Urinary bladder (tissue), 4 donors: ENCODE results near the gene KITLG. TPM values are rescaled to one million over a fixed set of nuclear protein-coding genes. Genes with fewer than 3 reads are reported as not detected.
"Not testable (repeated sequence)": the region's sequence is repeated elsewhere in the genome, so short reads cannot be mapped to it uniquely, and the experiment has no call there.

Source experiments
- DNase-seq: peaks from one replicate; pipeline ENCODE4 v3.0.0-alpha.2; 2015; ENCODE audit errors: extremely low spot score
- H3K27ac ChIP-seq: one replicate; pipeline ENCODE4 v1.5.1; 2013; ENCODE audit warnings: low read depth, mild to moderate bottlenecking, moderate library complexity
- H3K36me3 ChIP-seq: one replicate; pipeline ENCODE4 v1.6.1; 2013; ENCODE audit warnings: mild to moderate bottlenecking, moderate library complexity; ENCODE audit not compliant: insufficient read depth
- H3K4me1 ChIP-seq: one replicate; pipeline ENCODE4 v1.6.1; 2013; ENCODE audit warnings: mild to moderate bottlenecking, moderate library complexity; ENCODE audit not compliant: insufficient read depth
- H3K4me3 ChIP-seq: one replicate; pipeline ENCODE4 v1.5.1; 2013; ENCODE audit warnings: low read depth, low read length
- WGBS: extraction: QIAGEN DNeasy Blood & Tissue Kit; methylation state at CpG from one replicate; pipeline ENCODE4 v1.1.7; 2013; 5-methylcytosine and 5-hydroxymethylcytosine counted together
- polyA plus RNA-seq: library from polyadenylated mRNA; stranded (reverse); fragments of 200-250 nt; gene quantifications from one replicate; pipeline ENCODE4 v1.2.3, GENCODE V29; 2013
- total RNA-seq: library from RNA; depleted of rRNA; stranded (reverse); fragments of >200 nt; gene quantifications from one replicate; pipeline ENCODE4 v1.2.3, GENCODE V29; 2014
- donor health status: healthy with polysubstance abuse.
- donor health status: healthy.

Gene KITLG
- total RNA-seq (75.7 TPM), polyA plus RNA-seq (25.3 TPM)

GRCh38 chr12:88580051-88580871 lies at the start of gene KITLG:
KITLG (minus strand) TSS chr12:88580471; CDS start chr12:88580278, 193 bp downstream.
- under 1% methylated on average over 73 of the region's 73 CpGs for WGBS
- DNase-seq, result peak; percentile 40
- no peaks in the 10 kb centered on the region for H3K36me3 ChIP-seq
- H3K4me3 ChIP-seq, result peak within 1 kb of the TSS; percentile 70
- no peaks in the 10 kb centered on the region for H3K4me1 ChIP-seq
- no peak within 1 kb of the TSS for H3K27ac ChIP-seq

GRCh38 chr12:88628856-88629509 lies 48.7 kb upstream of the KITLG start:
- peak; percentile 50 for DNase-seq
- Histone ChIP-seq H3K4me1 (no peaks in the 10 kb centered on the region), H3K27ac (no peak overlapping the region), H3K36me3 (no peaks in the 10 kb centered on the region), H3K4me3 (no peak overlapping the region)
- 40% methylated on average over 2 of the region's 2 CpGs for WGBS

- 73% methylated on average over 1 of the region's 1 CpG for WGBS
- H3K27ac ChIP-seq, H3K4me1 ChIP-seq, DNase-seq, H3K36me3 ChIP-seq, H3K4me3 ChIP-seq: not testable (repeated sequence)
Measured at GRCh38 chr12:88628035-88628434, 47.8 kb upstream of the KITLG start.

GRCh38 chr12:88627501-88627900 lies 47.2 kb upstream of the KITLG start:
- H3K4me3 ChIP-seq, result no peak overlapping the region
- WGBS, result 79% methylated on average over 1 of the region's 1 CpG
- DNase-seq, result no peak
- no peaks in the 10 kb centered on the region for H3K36me3 ChIP-seq
- no peak overlapping the region for H3K27ac ChIP-seq
- no peaks in the 10 kb centered on the region for H3K4me1 ChIP-seq

GRCh38 chr12:88625356-88625755 lies 45.1 kb upstream of the KITLG start:
- 76% methylated on average over 7 of the region's 7 CpGs for WGBS
- Histone ChIP-seq H3K4me3 (no peak overlapping the region), H3K4me1 (no peaks in the 10 kb centered on the region), H3K27ac (no peak overlapping the region), H3K36me3 (no peaks in the 10 kb centered on the region)
- no peak for DNase-seq

- WGBS, result 78% methylated on average over 3 of the region's 3 CpGs
Measured at GRCh38 chr12:88624911-88625310, 44.6 kb upstream of the KITLG start.

GRCh38 chr12:88623777-88624548 lies 43.7 kb upstream of the KITLG start:
- no peak overlapping the region for H3K4me3 ChIP-seq
- no peaks in the 10 kb centered on the region for H3K4me1 ChIP-seq
- 90% methylated on average over 3 of the region's 3 CpGs for WGBS
- no peak for DNase-seq
- no peak overlapping the region for H3K27ac ChIP-seq
- H3K36me3 ChIP-seq, result no peaks in the 10 kb centered on the region

More at GRCh38 chr12:88624911-88625310, 44.6 kb upstream of the KITLG start:
- DNase-seq, result no peak
- Histone ChIP-seq H3K36me3 (no peaks in the 10 kb centered on the region), H3K4me3 (no peak overlapping the region), H3K4me1 (no peaks in the 10 kb centered on the region), H3K27ac (no peak overlapping the region)

- Histone ChIP-seq H3K27ac (no peak overlapping the region), H3K4me3 (no peak overlapping the region), H3K4me1 (no peaks in the 10 kb centered on the region), H3K36me3 (no peaks in the 10 kb centered on the region)
- no peak for DNase-seq
- WGBS, result 88% methylated on average over 1 of the region's 1 CpG
Measured at GRCh38 chr12:88617352-88617751, 37.1 kb upstream of the KITLG start.

- WGBS, result 95% methylated on average over 1 of the region's 1 CpG
- Histone ChIP-seq H3K4me3 (no peak overlapping the region), H3K36me3 (no peaks in the 10 kb centered on the region), H3K4me1 (no peaks in the 10 kb centered on the region), H3K27ac (no peak overlapping the region)
- no peak for DNase-seq
Measured at GRCh38 chr12:88615490-88615889, 35.2 kb upstream of the KITLG start.

GRCh38 chr12:88604646-88605045 lies 24.4 kb upstream of the KITLG start:
- H3K4me3 ChIP-seq, result no peak overlapping the region
- no peak for DNase-seq
- H3K27ac ChIP-seq, result no peak overlapping the region
- no peaks in the 10 kb centered on the region for H3K4me1 ChIP-seq
- no peaks in the 10 kb centered on the region for H3K36me3 ChIP-seq

- no peak for DNase-seq
- no peaks in the 10 kb centered on the region for H3K4me1 ChIP-seq
- H3K4me3 ChIP-seq, result no peak overlapping the region
- H3K27ac ChIP-seq, result no peak overlapping the region
- WGBS, result 72% methylated on average over 4 of the region's 4 CpGs
- no peaks in the 10 kb centered on the region for H3K36me3 ChIP-seq
Measured at GRCh38 chr12:88600272-88600671, 20.0 kb upstream of the KITLG start.

GRCh38 chr12:88597365-88597764 lies 17.1 kb upstream of the KITLG start:
- DNase-seq, result no peak
- no peaks in the 10 kb centered on the region for H3K36me3 ChIP-seq

GRCh38 chr12:88595697-88596096 lies 15.4 kb upstream of the KITLG start:
- Histone ChIP-seq H3K4me3 (no peak overlapping the region), H3K36me3 (no peaks in the 10 kb centered on the region)
- DNase-seq, result no peak

More at GRCh38 chr12:88597365-88597764, 17.1 kb upstream of the KITLG start:
- Histone ChIP-seq H3K4me1 (no peaks in the 10 kb centered on the region), H3K4me3 (no peak overlapping the region), H3K27ac (no peak overlapping the region)

GRCh38 chr12:88594780-88595179 lies 14.5 kb upstream of the KITLG start:
- WGBS, result 82% methylated on average over 4 of the region's 4 CpGs
- H3K36me3 ChIP-seq, result no peaks in the 10 kb centered on the region

More at GRCh38 chr12:88595697-88596096, 15.4 kb upstream of the KITLG start:
- no peak overlapping the region for H3K27ac ChIP-seq
- H3K4me1 ChIP-seq, result no peaks in the 10 kb centered on the region

More at GRCh38 chr12:88594780-88595179, 14.5 kb upstream of the KITLG start:
- Histone ChIP-seq H3K4me3 (no peak overlapping the region), H3K4me1 (no peaks in the 10 kb centered on the region), H3K27ac (no peak overlapping the region)
- DNase-seq, result no peak
